Liver (tissue), 3 donors: Measurements from ENCODE around the gene IGF2R.

Source experiments
- FOXA1 ChIP-seq: IDR thresholded peaks from 2 replicates; pipeline ENCODE4 v1.6.1; 2016; ENCODE audit warnings: antibody characterized with exemption
- GABPA ChIP-seq, 2 donors: IDR thresholded peaks in 1 of 2; conservative IDR thresholded peaks in 1 of 2; 2 replicates each; pipeline ENCODE4 v1.6.1; 2016; ENCODE audit warnings: antibody characterized with exemption in 2 of 2, mild to moderate bottlenecking in 1 of 2, moderate library complexity in 1 of 2
- MAX ChIP-seq: IDR thresholded peaks from 2 replicates; pipeline ENCODE4 v1.6.1; 2016; ENCODE audit warnings: antibody characterized with exemption
- SP1 ChIP-seq: IDR thresholded peaks from 2 replicates; pipeline ENCODE4 v1.6.1; 2018; ENCODE audit warnings: antibody characterized with exemption, mild to moderate bottlenecking
- TAF1 ChIP-seq: conservative IDR thresholded peaks from 2 replicates; pipeline ENCODE4 v1.6.1; 2016; ENCODE audit warnings: antibody characterized with exemption, mild to moderate bottlenecking
- YY1 ChIP-seq: IDR thresholded peaks from 2 replicates; pipeline ENCODE4 v1.6.1; 2016; ENCODE audit warnings: antibody characterized with exemption, mild to moderate bottlenecking
- TF ChIP-seq, protein P1 (sequence below): fragments of 150-350 bp; IDR thresholded peaks from 2 replicates; pipeline ENCODE4 v1.5.1; 2017; ENCODE audit warnings: improper control_type of control experiment, low read depth, low read length; ENCODE audit not compliant: missing input control
- TF ChIP-seq, protein P2 (sequence below): IDR thresholded peaks from 2 replicates; pipeline ENCODE4 v1.6.1; 2016; ENCODE audit warnings: antibody characterized with exemption, mild to moderate bottlenecking
- donor health status: healthy.
- donor health status: healthy.

GRCh38 chr6:160044687-160045086, 75.8 kb downstream of the IGF2R start:
- TF ChIP-seq, protein P1, sequence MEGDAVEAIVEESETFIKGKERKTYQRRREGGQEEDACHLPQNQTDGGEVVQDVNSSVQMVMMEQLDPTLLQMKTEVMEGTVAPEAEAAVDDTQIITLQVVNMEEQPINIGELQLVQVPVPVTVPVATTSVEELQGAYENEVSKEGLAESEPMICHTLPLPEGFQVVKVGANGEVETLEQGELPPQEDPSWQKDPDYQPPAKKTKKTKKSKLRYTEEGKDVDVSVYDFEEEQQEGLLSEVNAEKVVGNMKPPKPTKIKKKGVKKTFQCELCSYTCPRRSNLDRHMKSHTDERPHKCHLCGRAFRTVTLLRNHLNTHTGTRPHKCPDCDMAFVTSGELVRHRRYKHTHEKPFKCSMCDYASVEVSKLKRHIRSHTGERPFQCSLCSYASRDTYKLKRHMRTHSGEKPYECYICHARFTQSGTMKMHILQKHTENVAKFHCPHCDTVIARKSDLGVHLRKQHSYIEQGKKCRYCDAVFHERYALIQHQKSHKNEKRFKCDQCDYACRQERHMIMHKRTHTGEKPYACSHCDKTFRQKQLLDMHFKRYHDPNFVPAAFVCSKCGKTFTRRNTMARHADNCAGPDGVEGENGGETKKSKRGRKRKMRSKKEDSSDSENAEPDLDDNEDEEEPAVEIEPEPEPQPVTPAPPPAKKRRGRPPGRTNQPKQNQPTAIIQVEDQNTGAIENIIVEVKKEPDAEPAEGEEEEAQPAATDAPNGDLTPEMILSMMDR: no peak
- no peak for TF ChIP-seq GABPA (IDR thresholded peaks at IDR 0.05 in 1 of 2, conservative IDR thresholded peaks at IDR 0.05 in 1 of 2)
- TF ChIP-seq FOXA1: no peak
- TF ChIP-seq SP1: no peak
- TF ChIP-seq YY1: no peak
- TF ChIP-seq, protein P2, sequence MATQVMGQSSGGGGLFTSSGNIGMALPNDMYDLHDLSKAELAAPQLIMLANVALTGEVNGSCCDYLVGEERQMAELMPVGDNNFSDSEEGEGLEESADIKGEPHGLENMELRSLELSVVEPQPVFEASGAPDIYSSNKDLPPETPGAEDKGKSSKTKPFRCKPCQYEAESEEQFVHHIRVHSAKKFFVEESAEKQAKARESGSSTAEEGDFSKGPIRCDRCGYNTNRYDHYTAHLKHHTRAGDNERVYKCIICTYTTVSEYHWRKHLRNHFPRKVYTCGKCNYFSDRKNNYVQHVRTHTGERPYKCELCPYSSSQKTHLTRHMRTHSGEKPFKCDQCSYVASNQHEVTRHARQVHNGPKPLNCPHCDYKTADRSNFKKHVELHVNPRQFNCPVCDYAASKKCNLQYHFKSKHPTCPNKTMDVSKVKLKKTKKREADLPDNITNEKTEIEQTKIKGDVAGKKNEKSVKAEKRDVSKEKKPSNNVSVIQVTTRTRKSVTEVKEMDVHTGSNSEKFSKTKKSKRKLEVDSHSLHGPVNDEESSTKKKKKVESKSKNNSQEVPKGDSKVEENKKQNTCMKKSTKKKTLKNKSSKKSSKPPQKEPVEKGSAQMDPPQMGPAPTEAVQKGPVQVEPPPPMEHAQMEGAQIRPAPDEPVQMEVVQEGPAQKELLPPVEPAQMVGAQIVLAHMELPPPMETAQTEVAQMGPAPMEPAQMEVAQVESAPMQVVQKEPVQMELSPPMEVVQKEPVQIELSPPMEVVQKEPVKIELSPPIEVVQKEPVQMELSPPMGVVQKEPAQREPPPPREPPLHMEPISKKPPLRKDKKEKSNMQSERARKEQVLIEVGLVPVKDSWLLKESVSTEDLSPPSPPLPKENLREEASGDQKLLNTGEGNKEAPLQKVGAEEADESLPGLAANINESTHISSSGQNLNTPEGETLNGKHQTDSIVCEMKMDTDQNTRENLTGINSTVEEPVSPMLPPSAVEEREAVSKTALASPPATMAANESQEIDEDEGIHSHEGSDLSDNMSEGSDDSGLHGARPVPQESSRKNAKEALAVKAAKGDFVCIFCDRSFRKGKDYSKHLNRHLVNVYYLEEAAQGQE: no peak
- TF ChIP-seq MAX: no peak
- no peak for TF ChIP-seq TAF1
